CD4-positive, alpha-beta T cell treated with Interleukin-17A for 1 hour (primary cell): ENCODE data around the gene FGFR4.

Experiments
- DNase-seq: peaks from one replicate; pipeline ENCODE4 v3.0.0-alpha.2; 2020

Gene FGFR4

GRCh38 chr5:177103523-177104253 is 17.0 kb downstream of the FGFR4 start:
- no peak for DNase-seq

- no peak for DNase-seq
Observed at GRCh38 chr5:177105691-177106476, 19.2 kb downstream of the FGFR4 start.

GRCh38 chr5:177107159-177107558 is 20.4 kb downstream of the FGFR4 start:
- no peak for DNase-seq

- DNase-seq: no peak
Observed at GRCh38 chr5:177109810-177110209, 23.1 kb downstream of the FGFR4 start.

DNA sequence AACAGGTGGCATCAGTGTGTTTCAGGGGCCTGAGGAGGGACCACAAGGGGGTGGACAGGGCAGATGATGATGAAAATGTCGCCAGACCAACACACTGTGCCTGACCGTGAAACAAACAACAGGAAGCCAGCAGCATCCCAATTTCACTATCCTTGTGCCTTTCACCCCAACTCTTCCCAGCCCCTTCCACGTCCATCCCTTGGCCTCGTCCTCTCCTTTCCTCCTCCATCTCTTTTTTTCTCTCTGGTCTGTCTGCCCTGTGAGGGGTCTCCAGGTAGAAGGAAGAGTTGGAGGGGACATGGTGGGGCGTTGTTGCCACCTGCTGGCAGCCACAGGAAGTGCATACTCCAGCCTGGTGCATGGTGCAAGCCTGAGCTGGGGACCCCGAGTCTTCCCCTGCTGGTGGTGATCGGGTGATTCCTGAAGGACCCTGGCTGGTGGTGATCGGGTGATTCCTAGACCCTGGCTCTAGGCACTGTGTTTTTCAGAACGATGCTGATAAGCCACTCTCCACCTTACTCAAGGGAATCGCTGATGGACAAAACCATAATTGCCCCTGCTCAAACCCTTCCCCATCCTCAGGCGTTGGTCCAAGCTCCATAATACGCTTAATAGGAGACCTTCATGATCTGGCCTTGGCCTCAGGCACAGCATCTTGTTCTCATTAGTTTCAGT is 25.1 kb downstream of the FGFR4 start:
- DNase-seq: peak; percentile 63

- no peak for DNase-seq
Observed at GRCh38 chr5:177112589-177113220, 26.0 kb downstream of the FGFR4 start.

DNA sequence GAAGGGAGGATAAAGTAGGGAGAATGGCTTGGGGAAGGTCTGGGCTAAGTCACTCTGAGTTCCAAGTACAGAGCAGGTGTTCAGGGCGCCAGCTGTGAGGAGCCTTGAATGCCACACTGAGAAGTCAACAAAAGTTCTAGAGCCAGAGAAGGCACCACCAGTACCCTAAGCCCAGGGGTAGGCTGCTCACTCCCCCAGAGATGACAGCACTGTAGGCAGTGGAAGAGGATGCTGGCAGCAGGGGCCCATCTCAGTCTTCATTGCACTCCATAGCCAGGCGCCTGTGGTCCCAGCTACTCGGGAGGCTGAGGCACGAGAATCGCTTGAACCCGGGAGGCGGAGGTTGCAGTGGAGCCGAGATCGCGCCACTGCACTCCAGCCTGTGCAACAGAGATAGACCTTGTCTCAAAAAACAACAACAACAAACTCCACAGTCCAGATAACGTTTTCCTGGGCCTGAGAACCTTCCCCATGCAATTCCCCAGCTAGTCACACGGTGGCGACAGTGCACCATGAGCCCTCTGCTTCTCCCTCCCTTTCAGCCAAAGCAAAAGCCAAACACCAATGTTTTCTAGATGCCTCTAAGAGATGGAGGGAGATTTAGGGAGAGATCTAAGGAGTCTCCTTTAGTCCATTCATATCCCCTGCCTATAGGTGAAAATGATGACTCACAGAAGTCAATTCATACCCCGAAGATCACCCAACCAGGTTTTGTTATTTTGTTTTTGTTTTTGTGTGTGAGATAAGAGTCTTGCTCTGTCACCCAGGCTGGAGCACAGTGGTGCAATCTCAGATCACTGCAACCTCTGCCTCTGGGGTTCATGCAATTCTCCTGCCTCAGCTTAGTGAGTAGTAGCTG is 27.1 kb downstream of the FGFR4 start:
- DNase-seq: peak; percentile 86

DNA sequence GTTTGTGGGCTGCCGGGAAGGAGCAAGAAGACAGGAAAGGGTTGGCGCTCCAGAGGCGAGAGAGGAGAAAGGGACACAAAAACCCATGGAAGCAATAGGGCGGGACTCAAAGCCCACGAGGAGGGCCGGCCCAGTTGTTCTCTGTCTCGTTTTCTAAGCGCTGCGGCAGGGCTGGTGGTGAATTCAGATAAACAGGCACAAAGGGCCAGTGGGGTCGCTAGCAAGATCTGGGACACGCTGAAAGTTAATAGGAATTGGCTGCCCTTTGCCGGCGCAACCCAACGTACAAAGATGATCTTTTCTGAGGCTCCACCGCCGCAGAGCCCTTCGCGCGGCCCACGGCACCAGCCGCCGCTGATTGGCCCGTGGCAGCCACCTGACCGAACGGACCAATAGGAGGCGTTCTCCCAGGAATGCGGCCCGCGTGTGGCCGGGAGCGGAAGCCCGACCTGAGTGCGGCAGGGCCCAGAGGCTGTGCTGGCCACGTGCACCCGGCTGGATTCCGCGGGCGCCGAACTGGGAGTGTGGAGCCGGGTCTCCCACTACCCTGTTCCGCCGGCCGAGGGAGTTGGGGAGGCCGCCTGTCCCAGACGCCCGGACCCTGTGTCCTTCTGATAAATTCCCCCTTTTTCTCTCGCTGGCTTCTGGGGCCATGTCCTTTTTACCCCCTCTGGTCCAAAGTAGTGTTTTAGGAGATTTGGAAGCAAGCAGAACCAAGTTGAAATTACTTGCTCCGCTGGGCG is 30.1 kb downstream of the FGFR4 start:
- peak; percentile 88 for DNase-seq

- no peak for DNase-seq
Observed at GRCh38 chr5:177117441-177118045, 30.8 kb downstream of the FGFR4 start.

DNA sequence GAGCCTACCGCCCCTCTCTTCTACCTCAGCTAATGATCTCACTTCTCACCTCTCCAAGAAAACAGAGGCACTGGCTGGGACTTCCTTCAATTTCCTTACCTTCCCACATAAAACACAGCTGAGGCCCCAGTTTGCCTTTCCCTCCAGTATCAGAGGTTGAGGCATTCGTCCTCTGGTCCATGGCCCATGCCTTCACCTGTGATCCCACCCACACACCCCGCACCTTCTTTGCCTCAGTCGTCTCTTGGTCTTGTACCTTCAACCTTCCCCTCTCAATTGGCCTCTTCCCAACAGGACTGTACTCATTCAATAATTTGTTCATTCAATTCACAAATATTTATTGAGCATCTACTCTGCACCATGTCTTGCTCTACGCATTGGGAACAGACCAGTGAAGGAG is 35.9 kb downstream of the FGFR4 start:
- DNase-seq: no peak

GRCh38 chr5:177123789-177124485 is 37.2 kb downstream of the FGFR4 start:
- DNase-seq: no peak

DNA sequence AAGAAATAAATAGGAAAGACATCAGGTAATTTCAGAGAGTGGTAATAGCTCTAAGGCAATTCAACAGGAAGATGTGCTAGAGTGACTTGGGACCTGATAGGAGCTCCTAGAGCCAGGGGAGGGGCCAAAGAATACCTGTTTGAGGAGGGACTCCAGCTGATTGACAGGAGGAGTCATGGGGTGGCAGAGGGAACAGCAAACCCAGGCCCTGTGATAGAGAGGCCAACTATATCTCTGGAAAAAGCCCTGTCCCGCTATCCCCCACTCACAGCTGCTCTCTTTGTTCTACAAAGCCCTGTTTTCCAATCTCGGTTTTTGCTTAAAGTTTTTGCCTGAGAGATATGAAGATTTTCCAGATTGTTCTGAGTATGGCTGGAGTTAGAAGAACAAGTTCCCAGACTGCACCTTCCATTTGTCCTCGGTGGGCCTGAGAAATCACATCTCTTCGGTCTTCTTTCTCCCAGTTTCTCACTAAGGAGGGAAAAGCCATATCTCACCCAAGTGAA is 37.8 kb downstream of the FGFR4 start:
- no peak for DNase-seq

DNA sequence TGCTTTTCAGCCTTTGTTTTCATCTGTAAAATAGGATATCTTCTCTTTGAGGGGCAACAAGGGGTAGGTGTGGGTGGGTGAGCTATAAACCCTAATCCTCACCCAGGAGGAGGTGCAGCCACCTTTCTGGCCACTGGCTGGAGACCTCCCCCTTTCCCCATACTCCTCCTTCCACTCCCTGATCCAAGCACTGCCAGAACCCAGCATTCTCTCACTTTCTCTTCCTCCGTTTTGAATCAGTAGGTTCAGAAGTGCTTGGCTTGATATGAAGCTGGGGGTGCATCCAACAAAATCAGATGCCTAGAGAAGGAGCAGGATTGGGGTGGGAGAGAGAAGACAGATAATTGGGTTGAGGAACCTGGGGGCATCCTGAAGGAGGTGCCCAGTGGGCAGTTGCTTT is 40.1 kb downstream of the FGFR4 start:
- DNase-seq: no peak

- peak; percentile 35 for DNase-seq
Observed at GRCh38 chr5:177128551-177128981, 41.9 kb downstream of the FGFR4 start.

DNA sequence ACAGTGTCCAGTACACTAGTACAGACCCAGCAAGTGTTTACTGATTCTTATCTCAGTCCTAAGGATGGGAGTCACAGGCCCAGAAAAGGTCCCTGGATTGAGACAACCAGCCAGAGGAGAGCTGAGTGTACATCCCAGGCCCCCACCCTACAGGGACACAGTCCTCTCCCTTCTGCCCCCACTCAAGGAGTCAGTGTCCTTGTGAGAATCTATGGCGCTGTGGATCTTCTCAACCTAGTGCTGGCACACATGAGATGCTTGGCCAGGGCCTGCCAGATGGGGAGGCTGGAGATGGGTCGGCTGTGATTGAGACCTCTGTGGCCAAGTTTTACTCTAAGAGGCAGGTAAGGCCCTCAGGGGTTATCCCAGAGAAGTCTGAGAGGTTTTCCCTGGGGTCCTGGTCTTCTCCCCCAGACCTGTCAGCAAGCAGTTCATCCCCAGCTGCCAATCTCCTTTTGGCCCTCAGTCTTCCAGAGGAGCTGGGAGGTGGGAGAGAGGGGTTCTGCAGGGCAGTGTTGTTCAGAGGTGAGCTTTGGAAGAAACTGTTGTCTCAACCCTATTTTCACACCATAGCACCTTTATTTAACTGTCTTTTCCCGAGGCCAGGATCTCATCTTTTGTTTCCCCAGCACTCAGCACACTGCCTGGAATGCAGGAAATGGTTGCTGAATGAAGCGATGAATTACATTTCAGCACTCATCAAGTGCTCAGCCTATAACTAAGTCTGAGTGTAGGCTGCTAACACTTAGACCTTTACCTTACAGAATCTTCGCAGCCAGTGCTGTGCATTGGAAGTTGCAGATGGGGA is 43.7 kb downstream of the FGFR4 start:
- DNase-seq: no peak

- no peak for DNase-seq
Observed at GRCh38 chr5:177131019-177131320, 44.3 kb downstream of the FGFR4 start.

- DNase-seq: no peak
Observed at GRCh38 chr5:177131352-177132135, 44.8 kb downstream of the FGFR4 start.
